PFSK-1 (cell line): Measurements from ENCODE around the gene PARD6B.

Experiments
- FOXP2 ChIP-seq: optimal IDR thresholded peaks from 2 replicates; pipeline ENCODE3; 2011; ENCODE audit warnings: borderline replicate concordance, control low read depth, inconsistent platforms; ENCODE audit not compliant: insufficient read depth; ENCODE audit errors: extremely low read length, extremely low read depth
- POLR2AphosphoS5 ChIP-seq: IDR thresholded peaks from 2 replicates; pipeline ENCODE4 v1.6.1; 2012; ENCODE audit warnings: low read depth, mild to moderate bottlenecking, control low read depth, low read length, moderate library complexity
- REST ChIP-seq, 2 experiments: IDR thresholded peaks; 2 replicates each; pipeline versions ENCODE4 v1.6.1 to v1.8.0; 2011 to 2012; ENCODE audit warnings: low read depth in 2 of 2, low read length in 2 of 2, control low read depth in 1 of 2, inconsistent platforms in 1 of 2, mild to moderate bottlenecking in 1 of 2, moderate library complexity in 1 of 2; ENCODE audit not compliant: insufficient read depth in 1 of 2

- no peak for TF ChIP-seq POLR2AphosphoS5
- no peak for TF ChIP-seq FOXP2
- TF ChIP-seq REST (IDR thresholded peaks at IDR 0.05; ENCODE audit: insufficient read depth in 1 of 2, low read depth in 2 of 2, low read length in 2 of 2), result no peak
Observed at GRCh38 chr20:50804437-50805348, 73.3 kb downstream of the PARD6B start.
